Keratinocyte (primary cell): ENCODE measurements around the gene DELE1. TPM values are rescaled to one million over a fixed set of nuclear protein-coding genes. Genes with fewer than 3 reads are reported as not detected.

ENCODE experiments used
- DNase-seq: peaks from one replicate; pipeline ENCODE4 v3.0.0-alpha.2; 2011; ENCODE audit warnings: low read depth, missing footprints, low spot score
- FAIRE-seq: peaks from 2 replicates; lab custom pipeline; 2011; peaks lifted over from hg19 to GRCh38; lab: Jason Lieb, UNC
- H2AFZ ChIP-seq: 2 replicates; pipeline ENCODE4 v1.6.0; 2012; ENCODE audit warnings: low read length, control low read depth, inconsistent platforms; ENCODE audit not compliant: control insufficient read depth
- H3K27ac ChIP-seq: 2 replicates; pipeline ENCODE4 v1.5.1; 2011; ENCODE audit warnings: low read length; ENCODE audit not compliant: control insufficient read depth, insufficient read depth
- H3K27me3 ChIP-seq: 3 replicates; pipeline ENCODE4 v1.6.0; 2011; ENCODE audit warnings: low read length; ENCODE audit not compliant: control insufficient read depth, insufficient read depth; ENCODE audit errors: extremely low read depth
- H3K36me3 ChIP-seq, 2 experiments: 2 replicates in 1 of 2; 3 replicates in 1 of 2; pipeline ENCODE4 v1.5.1; 2011; ENCODE audit warnings: low read length in 2 of 2, mild to moderate bottlenecking in 1 of 2; ENCODE audit not compliant: control insufficient read depth in 2 of 2, insufficient read depth in 2 of 2; ENCODE audit errors: extremely low read depth in 1 of 2
- H3K4me1 ChIP-seq: 3 replicates; pipeline ENCODE4 v1.5.1; 2011; ENCODE audit warnings: low read length; ENCODE audit not compliant: control insufficient read depth, insufficient read depth; ENCODE audit errors: extremely low read depth
- H3K4me2 ChIP-seq: 3 replicates; pipeline ENCODE4 v1.6.0; 2011; ENCODE audit warnings: low read depth, low read length; ENCODE audit not compliant: control insufficient read depth, insufficient read depth; ENCODE audit errors: extremely low read depth
- H3K4me3 ChIP-seq, 3 experiments: fragments of 200-600 bp in 1 of 3; sonication (generic) in 1 of 3; 2 replicates in 2 of 3; 3 replicates in 1 of 3; pipeline ENCODE4 v1.5.1; 2011 to 2016; ENCODE audit warnings: low read length in 3 of 3, mild to moderate bottlenecking in 3 of 3, control low read depth in 2 of 3, inconsistent platforms in 1 of 3, low read depth in 1 of 3, mixed read lengths in 1 of 3, mixed run types in 1 of 3, moderate library complexity in 1 of 3; ENCODE audit not compliant: control insufficient read depth in 2 of 3, insufficient read depth in 2 of 3; ENCODE audit errors: extremely low read depth in 1 of 3
- H3K79me2 ChIP-seq: 2 replicates; pipeline ENCODE4 v1.6.0; 2012; ENCODE audit warnings: low read length; ENCODE audit not compliant: control insufficient read depth, insufficient read depth
- H3K9ac ChIP-seq: 3 replicates; pipeline ENCODE4 v1.6.0; 2011; ENCODE audit warnings: low read length; ENCODE audit not compliant: control insufficient read depth, insufficient read depth; ENCODE audit errors: extremely low read depth
- H3K9me1 ChIP-seq: 3 replicates; pipeline ENCODE4 v1.6.0; 2011; ENCODE audit warnings: low read length; ENCODE audit not compliant: control insufficient read depth, insufficient read depth; ENCODE audit errors: extremely low read depth
- H3K9me3 ChIP-seq: 2 replicates; pipeline ENCODE4 v1.5.1; 2012; ENCODE audit warnings: low read depth, low read length; ENCODE audit not compliant: control insufficient read depth
- H4K20me1 ChIP-seq: 3 replicates; pipeline ENCODE4 v1.6.0; 2011; ENCODE audit warnings: low read length; ENCODE audit not compliant: control insufficient read depth, insufficient read depth; ENCODE audit errors: extremely low read depth
- EZH2 ChIP-seq: IDR thresholded peaks from one replicate; pipeline ENCODE4 v1.6.1; 2012; ENCODE audit warnings: inconsistent platforms, mild to moderate bottlenecking, low read length, moderate library complexity
- dilution Hi-C: fragments of 300-500 bp; cut with MboI; formaldehyde crosslinking; loops from one replicate; pipeline ENCODE4 v1.7.0; 2020; ENCODE audit warnings: low sequenced_read_pairs; ENCODE audit not compliant: extremely low pct_ligation_motif_present
- polyA plus RNA-seq, 5 experiments: library from polyadenylated mRNA; depleted of rRNA in 3 of 5; stranded (reverse) in 3 of 5; stranded (forward) in 1 of 5; unstranded in 1 of 5; fragments of >200 nt; gene quantifications; 1 replicate in 1 of 5; 2 replicates in 3 of 5; 3 replicates in 1 of 5; pipeline versions ENCODE4 v1.2.1 to v1.2.3, GENCODE V29; 2011 to 2012; ENCODE audit warnings: missing spikeins in 2 of 5, low read depth in 1 of 5, low replicate concordance in 1 of 5
- TF ChIP-seq, protein P1 (sequence below), 3 experiments: IDR thresholded peaks in 1 of 3; conservative IDR thresholded peaks in 1 of 3; optimal IDR thresholded peaks in 1 of 3; 2 replicates in 2 of 3; 3 replicates in 1 of 3; pipeline versions ENCODE3 to v1.5.1; 2011; ENCODE audit warnings: low read length in 3 of 3, mild to moderate bottlenecking in 3 of 3, moderate library complexity in 2 of 3, control low read depth in 1 of 3, inconsistent platforms in 1 of 3; ENCODE audit not compliant: insufficient read depth in 2 of 3; ENCODE audit errors: extremely low read depth in 1 of 3

DELE1 gene
- polyA plus RNA-seq, 1 donor (not counting 4 experiments of a cell fraction or from before 2014, with no cell fraction given) = 37.5 TPM

- H4K20me1 ChIP-seq = no peaks in the 10 kb centered on the region
- no peaks in the 10 kb centered on the region for H3K36me3 ChIP-seq
- no peak overlapping the region for H2AFZ ChIP-seq
- no peak overlapping the region for H3K27ac ChIP-seq
- TF ChIP-seq EZH2 = no peak
- TF ChIP-seq, protein P1, sequence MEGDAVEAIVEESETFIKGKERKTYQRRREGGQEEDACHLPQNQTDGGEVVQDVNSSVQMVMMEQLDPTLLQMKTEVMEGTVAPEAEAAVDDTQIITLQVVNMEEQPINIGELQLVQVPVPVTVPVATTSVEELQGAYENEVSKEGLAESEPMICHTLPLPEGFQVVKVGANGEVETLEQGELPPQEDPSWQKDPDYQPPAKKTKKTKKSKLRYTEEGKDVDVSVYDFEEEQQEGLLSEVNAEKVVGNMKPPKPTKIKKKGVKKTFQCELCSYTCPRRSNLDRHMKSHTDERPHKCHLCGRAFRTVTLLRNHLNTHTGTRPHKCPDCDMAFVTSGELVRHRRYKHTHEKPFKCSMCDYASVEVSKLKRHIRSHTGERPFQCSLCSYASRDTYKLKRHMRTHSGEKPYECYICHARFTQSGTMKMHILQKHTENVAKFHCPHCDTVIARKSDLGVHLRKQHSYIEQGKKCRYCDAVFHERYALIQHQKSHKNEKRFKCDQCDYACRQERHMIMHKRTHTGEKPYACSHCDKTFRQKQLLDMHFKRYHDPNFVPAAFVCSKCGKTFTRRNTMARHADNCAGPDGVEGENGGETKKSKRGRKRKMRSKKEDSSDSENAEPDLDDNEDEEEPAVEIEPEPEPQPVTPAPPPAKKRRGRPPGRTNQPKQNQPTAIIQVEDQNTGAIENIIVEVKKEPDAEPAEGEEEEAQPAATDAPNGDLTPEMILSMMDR (optimal IDR thresholded peaks at IDR 0.05 in 1 of 3, IDR thresholded peaks at IDR 0.05 in 1 of 3, conservative IDR thresholded peaks at IDR 0.05 in 1 of 3; ENCODE audit: extremely low read depth in 1 of 3, insufficient read depth in 2 of 3, low read length in 3 of 3) = peak in 2 of 3 experiments; percentile 97 to 99
- DNase-seq (peak; percentile 59), FAIRE-seq (peak; percentile 91)
- dilution Hi-C loops = no loop called here
- H3K4me1 ChIP-seq = peaks cover 30% of the 10 kb centered on the region
- H3K9me3 ChIP-seq = no peaks in the 10 kb centered on the region
- peaks cover 11% of the 10 kb centered on the region for H3K79me2 ChIP-seq
- H3K27me3 ChIP-seq = peaks cover 75% of the 10 kb centered on the region
- H3K9me1 ChIP-seq = no peaks in the 10 kb centered on the region
- H3K4me2 ChIP-seq = peak overlapping the region; percentile 78
- H3K4me3 ChIP-seq = peak overlapping the region; percentile 30 to 69 (median 51)
- no peak overlapping the region for H3K9ac ChIP-seq
These were observed 44.8 kb upstream of the DELE1 start for GRCh38 chr5:141878711-141879425.

GRCh38 chr5:141879426-141879759 lies 44.3 kb upstream of the DELE1 start:
- FAIRE-seq = no peak
- H3K27me3 ChIP-seq = peaks cover 76% of the 10 kb centered on the region
- H3K27ac ChIP-seq = no peak overlapping the region
- H3K9me1 ChIP-seq = no peaks in the 10 kb centered on the region
- no peak overlapping the region for H3K9ac ChIP-seq
- H3K36me3 ChIP-seq = no peaks in the 10 kb centered on the region
- H3K4me3 ChIP-seq = no peak overlapping the region
- no peak overlapping the region for H2AFZ ChIP-seq
- H3K79me2 ChIP-seq = peaks cover 7% of the 10 kb centered on the region
- TF ChIP-seq, protein P1 (optimal IDR thresholded peaks at IDR 0.05 in 1 of 3, IDR thresholded peaks at IDR 0.05 in 1 of 3, conservative IDR thresholded peaks at IDR 0.05 in 1 of 3; ENCODE audit: extremely low read depth in 1 of 3, insufficient read depth in 2 of 3, low read length in 3 of 3) = no peak
- TF ChIP-seq EZH2 = no peak
- peaks cover 30% of the 10 kb centered on the region for H3K4me1 ChIP-seq
- H3K9me3 ChIP-seq = no peaks in the 10 kb centered on the region
- dilution Hi-C loops = no loop called here
- H3K4me2 ChIP-seq = peak overlapping the region; percentile 78
- no peak for DNase-seq
- H4K20me1 ChIP-seq = no peaks in the 10 kb centered on the region
